T-helper 2 cell (primary cell): ENCODE data around the gene SPECC1.
A peak's percentile ranks its signal among the peaks of the same experiment; 100 is the strongest.
"Not testable (repeated sequence)": the region's sequence is repeated elsewhere in the genome, so short reads cannot be mapped to it uniquely, and the experiment has no call there.

ENCODE experiments used
- DNase-seq, 5 experiments: peaks; one replicate each; pipeline versions ENCODE4 v3.0.0 to v3.0.0-alpha.2; 2012 to 2022

The SPECC1 gene

DNA sequence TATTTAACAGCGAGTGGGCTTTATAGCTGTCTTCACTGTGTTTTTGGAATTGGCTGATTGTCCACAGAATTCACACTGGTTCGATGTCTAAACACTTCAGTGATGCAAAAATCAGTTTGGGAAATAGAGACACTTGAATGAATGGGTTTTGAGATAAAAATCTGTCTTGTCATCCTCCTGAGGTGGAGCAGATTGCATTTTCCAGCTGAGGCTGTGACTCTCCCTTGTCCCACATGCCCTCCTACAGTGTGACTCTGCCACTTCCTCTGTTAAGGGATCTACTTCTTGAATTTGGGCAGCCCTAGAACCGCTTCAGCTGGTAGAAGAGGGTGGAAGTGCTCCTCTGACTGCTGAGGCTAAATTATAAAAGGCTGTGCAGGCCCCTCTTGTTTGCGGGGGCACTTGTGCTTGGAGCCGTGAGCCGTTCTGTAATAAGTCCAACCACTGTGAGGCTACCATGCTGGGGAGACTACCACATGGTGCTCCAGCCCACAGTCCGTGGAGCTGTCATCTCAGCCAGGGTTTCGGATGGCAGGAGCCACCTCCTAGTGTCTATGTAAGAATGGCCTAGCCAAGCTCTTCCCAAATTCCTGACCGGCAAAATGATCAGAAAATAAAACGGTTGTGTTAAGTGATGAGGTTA lies 175.9 kb downstream of the SPECC1 start:
- peak in 1 of 5 experiments; percentile 46 for DNase-seq

DNA sequence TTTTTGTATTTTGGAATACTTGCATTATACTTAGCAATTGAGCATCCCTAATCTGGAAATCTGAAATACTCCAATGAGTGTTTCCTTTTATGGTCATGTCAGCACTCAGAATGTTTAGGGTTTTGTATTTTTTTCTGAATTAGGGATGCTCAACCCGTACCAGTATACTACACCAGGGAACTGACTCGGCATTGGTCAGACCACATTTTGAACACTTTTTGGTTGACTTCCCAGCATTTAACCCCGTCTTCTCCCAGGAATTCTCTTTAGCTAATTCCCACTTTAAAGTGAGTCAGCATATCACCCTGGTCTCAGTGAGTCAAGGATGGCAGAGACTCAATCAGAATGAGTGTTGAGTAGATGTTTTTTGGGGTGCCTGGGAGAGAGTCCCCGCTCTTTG lies 177.9 kb downstream of the SPECC1 start:
- DNase-seq, result no peak

GRCh38 chr17:20189302-20189701 lies 180.1 kb downstream of the SPECC1 start:
- no peak for DNase-seq

DNA sequence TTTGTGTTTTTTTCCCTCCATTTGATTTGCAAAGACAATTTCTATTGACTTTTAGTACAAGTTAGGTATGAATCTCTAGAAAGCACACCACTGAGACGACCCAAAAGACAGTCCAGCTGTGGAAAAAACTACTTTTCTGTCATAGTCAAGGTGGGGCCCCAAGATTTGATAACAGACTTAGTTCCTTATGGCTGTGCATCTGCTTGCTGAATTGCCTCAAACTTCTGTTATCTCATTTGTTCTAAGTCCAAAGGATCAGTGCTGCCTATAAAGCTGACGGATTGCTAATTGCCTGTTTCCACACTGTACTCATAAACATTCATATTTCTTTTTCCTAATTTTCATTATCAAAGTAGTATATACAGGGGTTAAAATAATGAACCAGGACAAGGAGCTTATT lies 180.8 kb downstream of the SPECC1 start:
- no peak for DNase-seq

DNA sequence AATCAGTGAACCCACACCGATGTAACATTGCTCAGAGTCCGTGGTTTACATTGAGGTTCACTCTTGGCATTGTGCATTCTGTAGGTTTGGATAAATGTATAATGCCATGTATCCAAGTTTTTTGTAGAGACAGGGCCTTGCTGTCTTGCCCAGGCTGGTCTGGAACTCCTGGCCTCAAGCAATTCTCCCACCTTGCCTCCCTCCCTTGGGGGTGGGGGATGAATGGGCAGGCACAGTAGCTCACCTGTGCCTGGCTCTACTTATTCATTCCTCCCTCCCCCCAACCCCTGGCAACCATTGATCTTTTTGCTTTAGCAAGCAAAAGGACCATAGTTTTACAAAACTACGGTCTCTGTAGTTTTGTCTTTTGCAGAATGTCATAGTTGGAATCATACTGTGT lies 181.4 kb downstream of the SPECC1 start:
- no peak for DNase-seq

GRCh38 chr17:20191056-20191455 lies 181.9 kb downstream of the SPECC1 start:
- no peak for DNase-seq

DNA sequence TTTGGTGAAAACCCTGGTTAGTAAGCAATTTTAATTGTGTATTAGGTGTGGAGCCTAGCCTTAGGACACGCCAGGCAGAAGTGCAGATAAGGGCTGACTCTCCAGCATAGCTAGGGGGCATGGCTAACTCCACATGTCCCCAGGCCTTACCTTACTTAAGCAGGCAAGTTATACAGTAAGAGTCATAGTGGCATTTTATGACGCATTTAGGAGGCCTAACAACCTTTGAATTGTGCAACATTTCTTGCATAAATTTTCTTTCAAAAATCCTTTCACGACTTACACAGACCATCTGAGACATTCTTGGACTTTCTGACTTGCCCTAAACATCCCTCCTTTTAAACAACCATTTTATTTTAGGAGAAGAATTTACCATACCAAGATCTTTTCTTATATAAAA lies 187.1 kb downstream of the SPECC1 start:
- not testable (repeated sequence) for DNase-seq

- DNase-seq, result no peak
These were observed 188.2 kb downstream of the SPECC1 start for GRCh38 chr17:20197272-20197926.

DNA sequence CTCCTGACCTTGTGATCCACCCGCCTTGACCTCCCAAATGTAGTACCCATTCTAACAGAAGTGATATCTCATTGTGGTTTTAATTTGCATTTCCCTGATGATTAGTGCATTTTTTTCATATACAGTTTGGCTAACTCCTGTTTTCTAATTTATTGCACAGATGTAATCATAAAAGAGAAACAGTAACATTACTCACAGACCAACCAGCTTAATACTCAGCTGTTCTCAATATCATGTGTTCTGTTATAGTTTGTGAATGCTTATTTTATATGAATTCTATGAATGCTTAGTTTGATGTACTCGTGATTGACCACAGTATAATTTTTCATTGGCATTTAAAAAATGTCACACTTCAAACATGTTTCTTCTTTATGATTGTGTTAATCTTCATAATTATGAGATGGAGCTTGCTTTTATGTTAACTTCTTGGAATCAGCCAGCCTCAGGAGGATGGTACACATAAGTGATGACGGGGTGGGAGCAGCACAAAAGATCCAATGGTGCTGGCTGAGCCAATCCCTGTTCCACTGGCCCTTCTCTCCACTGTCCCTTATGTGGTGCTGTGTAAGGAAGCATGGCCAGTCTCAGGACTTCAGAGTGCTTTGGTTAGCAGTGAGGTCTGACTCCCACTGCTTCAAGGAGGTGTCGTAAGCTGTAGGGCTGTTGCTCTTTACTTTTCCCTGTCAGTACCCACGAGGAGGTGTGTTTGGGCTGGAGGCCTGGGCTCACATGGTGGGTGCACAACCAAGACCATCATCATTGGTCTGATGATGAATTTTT lies 191.0 kb downstream of the SPECC1 start:
- no peak for DNase-seq

GRCh38 chr17:20200865-20201458 lies 191.8 kb downstream of the SPECC1 start:
- no peak for DNase-seq

DNA sequence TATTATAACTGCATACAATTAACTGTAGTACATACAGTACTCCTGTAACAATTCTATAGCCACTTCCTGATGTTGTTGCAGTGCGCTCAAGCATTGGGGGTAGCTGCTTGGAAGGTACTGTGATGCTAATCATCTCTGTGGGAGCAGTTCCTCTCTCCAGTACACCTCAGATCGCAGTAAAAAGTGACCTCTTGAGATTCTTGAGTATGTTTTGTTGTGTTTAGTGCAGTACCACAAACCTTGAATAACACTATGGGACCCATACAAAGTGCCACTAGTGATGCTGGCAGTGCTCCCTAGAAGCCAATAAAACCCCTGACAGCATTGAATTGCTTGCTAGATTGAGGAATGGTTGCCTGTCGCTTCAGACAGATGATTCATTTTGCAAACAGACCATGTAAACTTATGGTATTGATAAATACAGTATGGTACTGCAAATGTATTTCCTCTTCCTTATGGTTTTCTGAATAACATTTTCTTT lies 193.0 kb downstream of the SPECC1 start:
- no peak for DNase-seq

GRCh38 chr17:20203018-20203417 lies 193.9 kb downstream of the SPECC1 start:
- DNase-seq, result no peak

DNA sequence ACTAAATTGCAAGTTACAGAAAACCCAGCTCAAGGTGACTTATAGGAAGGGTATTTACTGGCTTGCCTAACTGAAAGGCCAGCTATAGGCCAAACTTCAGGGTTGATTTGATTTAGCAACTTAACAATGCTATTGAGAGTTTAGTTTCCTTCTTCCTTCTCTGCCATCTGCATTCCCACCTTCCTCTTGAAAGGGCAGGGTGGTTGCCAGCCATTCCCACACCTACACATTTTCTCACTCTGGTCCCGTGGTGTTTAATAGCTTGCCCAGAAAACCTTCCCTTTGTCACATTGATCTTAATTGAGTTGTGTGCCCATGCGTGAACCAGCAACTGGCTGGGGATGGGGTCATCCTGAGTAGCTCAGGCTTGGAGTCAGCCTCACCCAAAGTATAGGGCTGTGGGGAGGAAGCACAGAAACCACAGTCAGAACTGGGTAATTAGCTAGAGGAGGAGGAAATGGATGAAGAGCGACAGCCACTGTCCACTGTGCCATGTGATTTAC lies 194.7 kb downstream of the SPECC1 start:
- DNase-seq, result no peak

GRCh38 chr17:20205609-20206008 lies 196.4 kb downstream of the SPECC1 start:
- no peak for DNase-seq

GRCh38 chr17:20206068-20206467 lies 196.9 kb downstream of the SPECC1 start:
- DNase-seq, result no peak

- no peak for DNase-seq
These were observed 197.4 kb downstream of the SPECC1 start for GRCh38 chr17:20206591-20206990.

DNA sequence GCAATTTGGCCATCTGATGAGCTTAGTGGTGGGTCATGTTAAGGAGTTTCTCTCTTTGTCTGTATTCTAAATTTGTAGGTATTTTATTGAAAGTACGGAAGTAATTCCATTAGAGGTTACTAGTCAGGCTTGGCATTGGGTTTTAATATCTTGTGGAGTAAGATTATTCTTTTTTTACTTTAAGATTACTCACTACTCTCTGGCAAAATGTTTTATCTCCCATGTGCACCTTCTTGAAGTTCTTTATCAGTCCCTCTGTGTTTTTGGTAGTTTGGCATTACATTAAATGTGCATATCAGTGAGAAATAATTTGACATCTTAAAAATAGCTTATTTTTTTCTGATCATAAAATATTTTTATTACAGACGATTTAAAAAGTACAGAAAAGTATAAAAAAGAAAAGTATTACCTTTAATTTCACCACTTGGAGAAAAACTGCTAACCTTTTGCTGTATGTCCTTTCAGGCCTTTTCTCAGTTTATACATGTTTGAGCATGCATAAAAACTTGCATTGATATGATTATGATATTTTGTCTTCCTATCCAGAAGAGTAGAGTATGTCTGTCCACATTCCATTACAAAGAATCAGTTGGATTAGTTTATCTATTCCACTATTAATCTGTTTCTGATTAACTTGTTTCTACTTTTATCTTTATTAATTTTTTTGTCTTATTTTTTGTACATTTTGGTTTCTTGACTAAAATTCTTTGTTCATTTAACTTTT lies 198.3 kb downstream of the SPECC1 start:
- DNase-seq, result no peak

- no peak for DNase-seq
These were observed 199.6 kb downstream of the SPECC1 start for GRCh38 chr17:20208717-20209116.

DNA sequence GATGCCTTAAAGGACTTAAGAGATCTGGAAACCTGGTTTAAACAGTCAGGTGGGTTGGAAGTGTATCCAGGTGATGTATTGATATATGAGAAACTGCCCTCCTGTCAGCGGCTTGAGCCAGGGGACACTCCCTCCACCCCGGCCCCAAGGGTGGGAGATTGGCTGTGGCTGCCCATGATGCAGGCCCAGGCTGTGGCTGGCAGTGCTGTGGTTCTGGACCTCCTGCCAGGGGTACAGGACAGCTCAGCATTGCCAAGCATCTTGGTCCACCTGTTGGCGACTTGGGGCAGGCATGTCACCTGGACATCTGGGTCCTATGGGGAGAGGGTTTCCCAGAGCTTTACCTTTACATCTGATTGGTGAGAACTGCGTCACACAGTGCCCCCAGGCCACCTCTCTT lies 201.0 kb downstream of the SPECC1 start:
- DNase-seq, result no peak

GRCh38 chr17:20210614-20211013 lies 201.5 kb downstream of the SPECC1 start:
- DNase-seq, result no peak

GRCh38 chr17:20211246-20211645 lies 202.1 kb downstream of the SPECC1 start:
- no peak for DNase-seq

- no peak for DNase-seq
These were observed 204.3 kb downstream of the SPECC1 start for GRCh38 chr17:20213449-20213848.
